CD14-positive monocyte (primary cell): ENCODE data around the gene HTR1D. TPM values are rescaled to one million over a fixed set of nuclear protein-coding genes. Genes with fewer than 3 reads are reported as not detected.
A peak's percentile ranks its signal among the peaks of the same experiment; 100 is the strongest.

Experiments
- DNase-seq, 3 donors: peaks; one replicate each; pipeline ENCODE4 v3.0.0-alpha.2; 2011 to 2022
- H2AFZ ChIP-seq: 2 replicates; pipeline ENCODE4 v1.6.0; 2012; ENCODE audit warnings: mild to moderate bottlenecking, low read depth, low read length, inconsistent platforms; ENCODE audit not compliant: insufficient read depth, poor library complexity, severe bottlenecking
- H3K27ac ChIP-seq, 2 donors: 1 replicate in 1 of 2; 2 replicates in 1 of 2; pipeline ENCODE4 v1.5.1; 2012 to 2013; ENCODE audit warnings: low read length in 2 of 2, control low read depth in 1 of 2, inconsistent platforms in 1 of 2, low read depth in 1 of 2, mild to moderate bottlenecking in 1 of 2
- H3K27me3 ChIP-seq, 2 donors: one replicate each; pipeline versions ENCODE4 v1.6.0 to v1.6.1; 2011 to 2013; ENCODE audit warnings: low read length in 2 of 2; ENCODE audit not compliant: control insufficient read depth in 2 of 2, insufficient read depth in 2 of 2
- H3K36me3 ChIP-seq, 2 donors: replicated peaks in 1 of 2; 1 replicate in 1 of 2; 2 replicates in 1 of 2; pipeline versions ENCODE4 v1.5.1 to v1.6.1; 2012 to 2013; ENCODE audit warnings: low read length in 2 of 2, control low read depth in 1 of 2, inconsistent platforms in 1 of 2, mild to moderate bottlenecking in 1 of 2; ENCODE audit not compliant: insufficient read depth in 2 of 2, control insufficient read depth in 1 of 2
- H3K4me1 ChIP-seq, 2 donors: 1 replicate in 1 of 2; 2 replicates in 1 of 2; pipeline versions ENCODE4 v1.5.1 to v1.6.1; 2012 to 2013; ENCODE audit warnings: low read length in 2 of 2, control low read depth in 1 of 2, inconsistent platforms in 1 of 2, mild to moderate bottlenecking in 1 of 2, moderate library complexity in 1 of 2; ENCODE audit not compliant: insufficient read depth in 2 of 2, control insufficient read depth in 1 of 2
- H3K4me2 ChIP-seq: replicated peaks from 2 replicates; pipeline ENCODE3; 2012; ENCODE audit warnings: low read length, moderate library complexity, mild to moderate bottlenecking; ENCODE audit not compliant: poor library complexity, severe bottlenecking; ENCODE audit errors: extremely low read depth
- H3K4me3 ChIP-seq, 3 experiments: fragments of 200-600 bp in 1 of 3; sonication (generic) in 1 of 3; replicated peaks in 1 of 3; 1 replicate in 2 of 3; 2 replicates in 1 of 3; pipeline ENCODE4 v1.5.1; 2011 to 2013; ENCODE audit warnings: low read length in 3 of 3, mild to moderate bottlenecking in 3 of 3, control low read depth in 2 of 3, low read depth in 2 of 3, inconsistent platforms in 1 of 3, moderate library complexity in 1 of 3
- H3K79me2 ChIP-seq: 2 replicates; pipeline ENCODE4 v1.6.0; 2012; ENCODE audit warnings: mild to moderate bottlenecking, control low read depth, inconsistent platforms, low read length, moderate library complexity; ENCODE audit not compliant: insufficient read depth
- H3K9ac ChIP-seq: 2 replicates; pipeline ENCODE4 v1.6.0; 2017; ENCODE audit warnings: low read length, mild to moderate bottlenecking; ENCODE audit not compliant: insufficient read depth, poor library complexity, severe bottlenecking
- H3K9me3 ChIP-seq, 2 donors: replicated peaks in 1 of 2; 1 replicate in 1 of 2; 2 replicates in 1 of 2; pipeline versions ENCODE4 v1.5.1 to v1.6.1; 2012 to 2013; ENCODE audit warnings: low read length in 2 of 2, control low read depth in 1 of 2; ENCODE audit not compliant: control insufficient read depth in 1 of 2, insufficient read depth in 1 of 2
- H4K20me1 ChIP-seq: 2 replicates; pipeline ENCODE4 v1.6.0; 2012; ENCODE audit warnings: mild to moderate bottlenecking, low read length, control low read depth, moderate library complexity; ENCODE audit not compliant: insufficient read depth
- H3K27ac Mint-ChIP-seq, 7 donors: one replicate each; pipeline ENCODE4 v1.8.0; 2020; ENCODE audit warnings: mild to moderate bottlenecking in 7 of 7, mixed read lengths in 7 of 7, moderate library complexity in 6 of 7, inconsistent platforms in 2 of 7
- H3K27me3 Mint-ChIP-seq, 3 donors: one replicate each; pipeline ENCODE4 v1.8.0; 2021 to 2022; ENCODE audit warnings: low read depth in 3 of 3, mild to moderate bottlenecking in 3 of 3, mixed read lengths in 3 of 3, moderate library complexity in 3 of 3, inconsistent platforms in 1 of 3
- H3K36me3 Mint-ChIP-seq, 2 donors: one replicate each; pipeline ENCODE4 v1.8.0; 2020; ENCODE audit warnings: mixed read lengths in 2 of 2, inconsistent platforms in 1 of 2, mild to moderate bottlenecking in 1 of 2
- H3K4me1 Mint-ChIP-seq: one replicate; pipeline ENCODE4 v1.8.0; 2020; ENCODE audit warnings: mild to moderate bottlenecking, mixed read lengths
- H3K4me3 Mint-ChIP-seq, 2 donors: one replicate each; pipeline ENCODE4 v1.8.0; 2020; ENCODE audit warnings: mild to moderate bottlenecking in 2 of 2, mixed read lengths in 2 of 2, moderate library complexity in 1 of 2
- H3K9me3 Mint-ChIP-seq, 7 donors: one replicate each; pipeline ENCODE4 v1.8.0; 2020 to 2022; ENCODE audit warnings: mixed read lengths in 7 of 7, mild to moderate bottlenecking in 6 of 7, moderate library complexity in 6 of 7, inconsistent platforms in 2 of 7
- CTCF ChIP-seq: fragments of 200-600 bp; IDR thresholded peaks from one replicate; pipeline ENCODE4 v1.8.0; 2022; ENCODE audit warnings: antibody characterized with exemption, mild to moderate bottlenecking
- WGBS: methylation state at CpG from one replicate; pipeline ENCODE4 v1.1.5; 2013; ENCODE audit warnings: missing lambda C conversion rate; ENCODE audit not compliant: insufficient coverage; 5-methylcytosine and 5-hydroxymethylcytosine counted together
- intact Hi-C, 2 donors: fragments of 100-400 bp; cut with micrococcal nuclease; formaldehyde crosslinking; loops; one replicate each; pipeline versions ENCODE4 v1.15.0 to v1.15.1; 2023
- polyA plus RNA-seq, 3 donors: library from polyadenylated mRNA; depleted of rRNA in 1 of 3; unstranded in 2 of 3; stranded (reverse) in 1 of 3; fragments of 300-500 nt in 2 of 3; fragments of >200 nt in 1 of 3; fragmentation: Illumina TruSeq in 2 of 3; gene quantifications; 1 replicate in 2 of 3; 2 replicates in 1 of 3; pipeline ENCODE4 v1.2.3, GENCODE V29; 2012 to 2021

HTR1D gene
- polyA plus RNA-seq, 3 donors = not detected

- Mint-ChIP-seq H3K4me1 (peaks cover 2% of the 10 kb centered on the region), H3K27me3 (peaks cover 49 to 75% (median 65%) of the 10 kb centered on the region in 3 donors), H3K4me3 (peak overlapping the region in 1 of 2 donors; percentile 64), H3K36me3 (no peaks in the 10 kb centered on the region), H3K27ac (no peak overlapping the region), H3K9me3 (peaks cover 0 to 5% (median 0%) of the 10 kb centered on the region in 7 donors)
- DNase-seq = no peak
- peaks cover 0 to 3% of the 10 kb centered on the region in 2 donors for H3K9me3 ChIP-seq
- H4K20me1 ChIP-seq = no peaks in the 10 kb centered on the region
- no peak overlapping the region for H3K27ac ChIP-seq
- H3K4me1 ChIP-seq = peaks cover 0 to 10% of the 10 kb centered on the region in 2 donors
- H3K79me2 ChIP-seq = no peaks in the 10 kb centered on the region
- no peak overlapping the region for H3K4me2 ChIP-seq
- H3K36me3 ChIP-seq = no peaks in the 10 kb centered on the region
- no peak overlapping the region for H2AFZ ChIP-seq
- TF ChIP-seq CTCF = no peak
- H3K27me3 ChIP-seq = peaks cover 25 to 50% of the 10 kb centered on the region in 2 donors
- no peak overlapping the region for H3K9ac ChIP-seq
- no peak overlapping the region for H3K4me3 ChIP-seq
- intact Hi-C loops = no loop called here
- WGBS = 79% methylated on average over 2 of the region's 3 CpGs
Measured at GRCh38 chr1:23215751-23216449, 1.4 kb downstream of the HTR1D start.

GRCh38 chr1:23215291-23215690, 2.0 kb downstream of the HTR1D start:
- H3K36me3 ChIP-seq = no peaks in the 10 kb centered on the region
- DNase-seq = no peak
- peaks cover 0 to 10% of the 10 kb centered on the region in 2 donors for H3K4me1 ChIP-seq
- H3K79me2 ChIP-seq = no peaks in the 10 kb centered on the region
- Mint-ChIP-seq H3K27ac (no peak overlapping the region), H3K9me3 (peaks cover 0 to 3% (median 0%) of the 10 kb centered on the region in 7 donors), H3K4me1 (peaks cover 2% of the 10 kb centered on the region), H3K4me3 (no peak overlapping the region), H3K36me3 (no peaks in the 10 kb centered on the region), H3K27me3 (peaks cover 49 to 71% (median 63%) of the 10 kb centered on the region in 3 donors)
- no peak overlapping the region for H3K9ac ChIP-seq
- WGBS = 100% methylated on average over 1 of the region's 3 CpGs
- TF ChIP-seq CTCF = no peak
- peaks cover 25 to 45% of the 10 kb centered on the region in 2 donors for H3K27me3 ChIP-seq
- H3K27ac ChIP-seq = no peak overlapping the region
- H3K9me3 ChIP-seq = peaks cover 0 to 3% of the 10 kb centered on the region in 2 donors
- no peak overlapping the region for H3K4me2 ChIP-seq
- H2AFZ ChIP-seq = no peak overlapping the region
- H4K20me1 ChIP-seq = no peaks in the 10 kb centered on the region
- intact Hi-C loops = no loop called here
- H3K4me3 ChIP-seq = no peak overlapping the region
